Mesothelial cell of epicardium (in vitro differentiated cells): ENCODE data around the gene ZNF618. TPM values are rescaled to one million over a fixed set of nuclear protein-coding genes. Genes with fewer than 3 reads are reported as not detected.

Experiments
- DNase-seq, 2 experiments: peaks; one replicate each; pipeline ENCODE4 v3.0.0; 2021; ENCODE audit warnings: low spot score in 2 of 2; ENCODE audit not compliant: unreplicated experiment in 2 of 2
- H3K27ac Mint-ChIP-seq: 2 replicates; pipeline ENCODE4 v1.8.0; 2021; ENCODE audit warnings: mixed read lengths
- H3K27me3 Mint-ChIP-seq: 2 replicates; pipeline ENCODE4 v1.8.0; 2021; ENCODE audit warnings: low read depth, mixed read lengths
- H3K36me3 Mint-ChIP-seq: 2 replicates; pipeline ENCODE4 v1.8.0; 2021; ENCODE audit warnings: mixed read lengths
- H3K4me1 Mint-ChIP-seq: 2 replicates; pipeline ENCODE4 v1.8.0; 2021; ENCODE audit warnings: mixed read lengths
- H3K4me3 Mint-ChIP-seq: 2 replicates; pipeline ENCODE4 v1.8.0; 2021; ENCODE audit warnings: mild to moderate bottlenecking, moderate library complexity, mixed read lengths
- H3K9me3 Mint-ChIP-seq: 2 replicates; pipeline ENCODE4 v1.8.0; 2021; ENCODE audit warnings: mixed read lengths
- CTCF ChIP-seq: fragments of 200-600 bp; sonication (generic); IDR thresholded peaks from one replicate; pipeline ENCODE4 v1.5.0; 2021; ENCODE audit warnings: antibody characterized with exemption; ENCODE audit not compliant: unreplicated experiment
- total RNA-seq: library from RNA; stranded (reverse); gene quantifications from 3 replicates; pipeline ENCODE4 v1.2.1, GENCODE V29; 2021

ZNF618 gene
- total RNA-seq, 1 donor from 2014 or later: 78.9 TPM

- H3K4me1 Mint-ChIP-seq: no peaks in the 10 kb centered on the region
Measured at GRCh38 chr9:114060711-114061110, 184.6 kb downstream of the ZNF618 start.

GRCh38 chr9:114061292-114061691, 185.2 kb downstream of the ZNF618 start:
- no peak for TF ChIP-seq CTCF
- DNase-seq: no peak
- Mint-ChIP-seq H3K4me3 (no peak overlapping the region), H3K9me3 (peaks cover 6% of the 10 kb centered on the region), H3K4me1 (no peaks in the 10 kb centered on the region), H3K27ac (no peak overlapping the region), H3K36me3 (peaks cover 9% of the 10 kb centered on the region), H3K27me3 (peaks cover 20% of the 10 kb centered on the region)

More at GRCh38 chr9:114060711-114061110, 184.6 kb downstream of the ZNF618 start:
- Mint-ChIP-seq H3K27ac (no peak overlapping the region), H3K27me3 (peaks cover 17% of the 10 kb centered on the region), H3K4me3 (no peak overlapping the region), H3K36me3 (peaks cover 12% of the 10 kb centered on the region), H3K9me3 (peaks cover 6% of the 10 kb centered on the region)
- DNase-seq: no peak
- no peak for TF ChIP-seq CTCF

- no peak overlapping the region for H3K4me3 Mint-ChIP-seq
- TF ChIP-seq CTCF: no peak
- no peak overlapping the region for H3K27ac Mint-ChIP-seq
- H3K36me3 Mint-ChIP-seq: peaks cover 7% of the 10 kb centered on the region
- H3K9me3 Mint-ChIP-seq: peaks cover 6% of the 10 kb centered on the region
- no peak for DNase-seq
- peaks cover 23% of the 10 kb centered on the region for H3K27me3 Mint-ChIP-seq
- no peaks in the 10 kb centered on the region for H3K4me1 Mint-ChIP-seq
Measured at GRCh38 chr9:114061830-114062474, 185.8 kb downstream of the ZNF618 start.

DNA sequence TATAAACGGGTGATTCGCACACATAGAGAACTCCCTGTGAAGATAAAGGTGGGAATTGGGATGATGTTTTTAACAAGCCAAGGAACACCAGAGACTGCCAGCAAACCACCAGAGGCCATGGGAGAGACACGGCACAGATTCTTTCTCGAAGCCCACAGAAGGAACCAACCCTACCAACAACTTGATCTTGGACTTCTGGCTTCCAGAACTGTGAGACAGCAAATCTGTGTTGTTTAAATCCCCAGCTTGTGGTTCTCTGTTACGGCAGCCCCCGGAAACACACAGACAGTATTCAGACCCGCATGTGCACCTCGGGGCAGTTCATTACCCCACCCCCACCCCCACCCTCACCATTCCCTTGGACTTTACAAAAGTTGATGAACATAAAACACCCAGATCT, 189.2 kb downstream of the ZNF618 start:
- no peak overlapping the region for H3K27ac Mint-ChIP-seq
- H3K9me3 Mint-ChIP-seq: peaks cover 6% of the 10 kb centered on the region
- DNase-seq: no peak
- no peaks in the 10 kb centered on the region for H3K4me1 Mint-ChIP-seq
- no peak overlapping the region for H3K4me3 Mint-ChIP-seq
- TF ChIP-seq CTCF: no peak
- H3K27me3 Mint-ChIP-seq: peaks cover 34% of the 10 kb centered on the region
- no peaks in the 10 kb centered on the region for H3K36me3 Mint-ChIP-seq

GRCh38 chr9:114069476-114070187, 193.5 kb downstream of the ZNF618 start:
- H3K27me3 Mint-ChIP-seq: peaks cover 29% of the 10 kb centered on the region

More at GRCh38 chr9:114069476-114070187, 193.5 kb downstream of the ZNF618 start:
- Mint-ChIP-seq H3K27ac (no peak overlapping the region), H3K36me3 (no peaks in the 10 kb centered on the region), H3K4me1 (no peaks in the 10 kb centered on the region), H3K9me3 (no peaks in the 10 kb centered on the region), H3K4me3 (no peak overlapping the region)
- no peak for TF ChIP-seq CTCF
- no peak for DNase-seq
